ENCODE results near the gene CDR2L.
"Not testable (repeated sequence)": the region's sequence is repeated elsewhere in the genome, so short reads cannot be mapped to it uniquely, and the experiment has no call there.

CDR2L gene

GRCh38 chr17:75033346-75034235, 46.2 kb downstream of the CDR2L start:
- Mint-ChIP-seq H3K4me1 (peaks cover 18% of the 10 kb centered on the region), H3K9me3 (peaks cover 36% of the 10 kb centered on the region), H3K4me3 (peak overlapping the region; percentile 88), H3K27ac (peak overlapping the region; percentile 99), H3K36me3 (ENCODE audit: low read depth) (peaks cover 4% of the 10 kb centered on the region), H3K27me3 (ENCODE audit: low read depth, poor library complexity) (peaks cover 31% of the 10 kb centered on the region)
- TF ChIP-seq CTCF (IDR thresholded peaks at IDR 0.05), result no peak
- DNase-seq, result peak; percentile 99

GRCh38 chr17:75034236-75034908, 46.9 kb downstream of the CDR2L start:
- no peak for TF ChIP-seq CTCF (IDR thresholded peaks at IDR 0.05)
- Mint-ChIP-seq H3K9me3 (peaks cover 30% of the 10 kb centered on the region), H3K36me3 (ENCODE audit: low read depth) (peaks cover 10% of the 10 kb centered on the region), H3K27me3 (ENCODE audit: low read depth, poor library complexity) (peaks cover 29% of the 10 kb centered on the region), H3K4me3 (peak overlapping the region; percentile 88), H3K4me1 (peaks cover 18% of the 10 kb centered on the region), H3K27ac (peak overlapping the region; percentile 99)
- peak; percentile 92 for DNase-seq

- peak overlapping the region; percentile 42 for H3K4me3 Mint-ChIP-seq
- peak; percentile 14 for DNase-seq
These were observed 49.3 kb downstream of the CDR2L start for GRCh38 chr17:75036643-75037268.

GRCh38 chr17:75039238-75039637, 51.8 kb downstream of the CDR2L start:
- Mint-ChIP-seq H3K4me1 (peaks cover 7% of the 10 kb centered on the region), H3K9me3 (peaks cover 6% of the 10 kb centered on the region)
- no peak for TF ChIP-seq CTCF (IDR thresholded peaks at IDR 0.05)

More at GRCh38 chr17:75036643-75037268, 49.3 kb downstream of the CDR2L start:
- peaks cover 29% of the 10 kb centered on the region for H3K36me3 Mint-ChIP-seq (ENCODE audit: low read depth)
- peak overlapping the region; percentile 68 for H3K27ac Mint-ChIP-seq
- peaks cover 29% of the 10 kb centered on the region for H3K27me3 Mint-ChIP-seq (ENCODE audit: low read depth, poor library complexity)
- peaks cover 9% of the 10 kb centered on the region for H3K9me3 Mint-ChIP-seq
- H3K4me1 Mint-ChIP-seq, result peaks cover 18% of the 10 kb centered on the region
- TF ChIP-seq CTCF (IDR thresholded peaks at IDR 0.05), result no peak

GRCh38 chr17:75041656-75042280, 54.3 kb downstream of the CDR2L start:
- Mint-ChIP-seq H3K4me3 (no peak overlapping the region), H3K9me3 (no peaks in the 10 kb centered on the region), H3K36me3 (ENCODE audit: low read depth) (peaks cover 34% of the 10 kb centered on the region), H3K27me3 (ENCODE audit: low read depth, poor library complexity) (peaks cover 11% of the 10 kb centered on the region), H3K4me1 (peaks cover 23% of the 10 kb centered on the region), H3K27ac (no peak overlapping the region)
- DNase-seq, result no peak
- TF ChIP-seq CTCF (IDR thresholded peaks at IDR 0.05), result no peak

More at GRCh38 chr17:75039238-75039637, 51.8 kb downstream of the CDR2L start:
- Mint-ChIP-seq H3K27me3 (ENCODE audit: low read depth, poor library complexity) (peaks cover 14% of the 10 kb centered on the region), H3K27ac (no peak overlapping the region), H3K4me3 (no peak overlapping the region), H3K36me3 (ENCODE audit: low read depth) (peaks cover 34% of the 10 kb centered on the region)
- DNase-seq, result no peak

- peaks cover 28% of the 10 kb centered on the region for H3K36me3 Mint-ChIP-seq (ENCODE audit: low read depth)
- peaks cover 34% of the 10 kb centered on the region for H3K4me1 Mint-ChIP-seq
- peaks cover 11% of the 10 kb centered on the region for H3K27me3 Mint-ChIP-seq (ENCODE audit: low read depth, poor library complexity)
- not testable (repeated sequence) for H3K27ac Mint-ChIP-seq, H3K9me3 Mint-ChIP-seq, DNase-seq, H3K4me3 Mint-ChIP-seq
These were observed 56.4 kb downstream of the CDR2L start for GRCh38 chr17:75043789-75044188.
